Upper lobe of left lung (tissue), 4 donors: Measurements from ENCODE around the gene ABHD1.

Experiments used
- POLR2A ChIP-seq, 4 donors: fragments of 450-650 bp; IDR thresholded peaks; one replicate each; pipeline ENCODE4 v1.5.1; 2016 to 2017; ENCODE audit warnings: antibody characterized with exemption in 4 of 4, mild to moderate bottlenecking in 2 of 4
- TF ChIP-seq, protein P1 (sequence below), 6 experiments: fragments of 450-650 bp in 4 of 6; fragments of 200-600 bp in 2 of 6; sonication (generic) in 2 of 6; IDR thresholded peaks; one replicate each; pipeline ENCODE4 v1.5.1; 2016 to 2019; ENCODE audit warnings: antibody characterized with exemption in 6 of 6

DNA sequence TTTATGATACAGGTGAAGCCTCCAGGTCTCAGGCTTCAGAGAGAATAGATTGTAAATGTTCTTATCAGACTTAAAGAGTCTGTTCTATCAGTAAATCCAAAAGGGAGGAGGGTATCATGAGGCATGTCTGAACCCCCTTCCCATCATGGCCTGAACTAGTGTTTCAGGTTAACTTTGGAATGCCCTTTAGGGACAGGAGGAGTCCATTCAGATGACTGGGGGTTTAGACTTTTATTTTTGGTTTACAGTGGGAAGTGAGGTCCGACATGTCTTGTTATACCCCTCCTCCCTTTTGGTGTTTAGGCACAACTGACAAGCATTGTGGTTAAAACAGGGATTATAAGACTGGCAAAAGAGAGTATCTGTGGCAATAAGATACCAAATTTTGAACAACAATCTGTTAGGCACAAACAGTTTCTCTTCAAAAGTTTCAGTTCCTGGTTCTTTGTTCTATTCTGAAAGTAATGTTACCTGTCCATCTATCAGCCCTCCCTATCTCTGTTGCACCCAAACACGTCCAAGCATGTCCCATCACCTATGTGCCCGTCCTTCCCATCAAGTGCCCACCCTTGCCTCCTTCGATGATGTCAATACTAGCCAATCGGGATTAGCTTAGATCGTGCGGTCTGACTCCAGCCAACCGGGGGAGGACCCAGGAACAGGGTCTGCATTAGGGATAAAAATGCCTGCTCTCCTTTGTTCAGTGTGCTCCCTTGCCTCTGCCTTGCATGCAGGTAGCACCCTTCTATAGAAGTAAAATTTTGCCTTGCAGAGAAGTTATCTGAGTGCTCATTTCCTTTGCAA, 41.5 kb downstream of the ABHD1 start:
- TF ChIP-seq, protein P1, sequence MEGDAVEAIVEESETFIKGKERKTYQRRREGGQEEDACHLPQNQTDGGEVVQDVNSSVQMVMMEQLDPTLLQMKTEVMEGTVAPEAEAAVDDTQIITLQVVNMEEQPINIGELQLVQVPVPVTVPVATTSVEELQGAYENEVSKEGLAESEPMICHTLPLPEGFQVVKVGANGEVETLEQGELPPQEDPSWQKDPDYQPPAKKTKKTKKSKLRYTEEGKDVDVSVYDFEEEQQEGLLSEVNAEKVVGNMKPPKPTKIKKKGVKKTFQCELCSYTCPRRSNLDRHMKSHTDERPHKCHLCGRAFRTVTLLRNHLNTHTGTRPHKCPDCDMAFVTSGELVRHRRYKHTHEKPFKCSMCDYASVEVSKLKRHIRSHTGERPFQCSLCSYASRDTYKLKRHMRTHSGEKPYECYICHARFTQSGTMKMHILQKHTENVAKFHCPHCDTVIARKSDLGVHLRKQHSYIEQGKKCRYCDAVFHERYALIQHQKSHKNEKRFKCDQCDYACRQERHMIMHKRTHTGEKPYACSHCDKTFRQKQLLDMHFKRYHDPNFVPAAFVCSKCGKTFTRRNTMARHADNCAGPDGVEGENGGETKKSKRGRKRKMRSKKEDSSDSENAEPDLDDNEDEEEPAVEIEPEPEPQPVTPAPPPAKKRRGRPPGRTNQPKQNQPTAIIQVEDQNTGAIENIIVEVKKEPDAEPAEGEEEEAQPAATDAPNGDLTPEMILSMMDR (IDR thresholded peaks at IDR 0.05) = no peak
- TF ChIP-seq POLR2A (IDR thresholded peaks at IDR 0.05) = no peak
